K562 (cell line): ENCODE results near the gene WDPCP. TPM values are rescaled to one million over a fixed set of nuclear protein-coding genes. Genes with fewer than 3 reads are reported as not detected.

ENCODE experiments used
- ATAC-seq: fragments of 200-7000 bp; cut with Tn5 transposase; 3 replicates; pipeline ENCODE4 v1.9.1; 2020; ENCODE audit warnings: moderate library complexity
- BruUV-seq: library from RNA; stranded (reverse); fragments of 400-500 nt; replicated peaks from 2 replicates; lab custom pipeline; 2021; lab: Mats Ljungman, UMichigan
- CTCF ChIA-PET: fragments of 300-600 bp; formaldehyde crosslinking; extraction: SDS; loops from one replicate; lab custom pipeline; 2021; ENCODE audit warnings: low intra/inter-chr PET ratio; lab: Yijun Ruan, JAX
- POLR2A ChIA-PET: fragments of 300-600, 350-650 bp; sonication (Branson Sonifier 250); formaldehyde crosslinking; extraction: SDS; loops from one replicate; lab custom pipeline; 2021; ENCODE audit warnings: antibody characterized with exemption, inconsistent platforms; lab: Yijun Ruan, JAX
- DNase-seq, 4 experiments: peaks; one replicate each; pipeline versions ENCODE4 v3.0.0 to v3.0.0-alpha.2; 2011 to 2018; ENCODE audit warnings: low spot score in 3 of 4, mixed read lengths in 3 of 4; ENCODE audit errors: extremely low read depth in 1 of 4
- FAIRE-seq: peaks from 2 replicates; lab custom pipeline; 2011; peaks lifted over from hg19 to GRCh38; lab: Jason Lieb, UNC
- H2AFZ ChIP-seq: 2 replicates; pipeline ENCODE4 v1.6.0; 2011; ENCODE audit warnings: low read depth, low read length, control low read depth, inconsistent platforms
- H3K27ac ChIP-seq: fragments of 200-600 bp; 3 replicates; pipeline ENCODE4 v1.8.0; 2011; ENCODE audit warnings: low read depth, mild to moderate bottlenecking, control low read depth, inconsistent platforms, low read length, moderate library complexity, mixed read lengths; ENCODE audit errors: extremely low read depth
- H3K27me3 ChIP-seq, 2 experiments: fragments of 300-600 bp in 1 of 2; 2 replicates in 1 of 2; 3 replicates in 1 of 2; pipeline versions ENCODE4 v1.6.0 to v1.8.0; 2011; ENCODE audit warnings: inconsistent platforms in 2 of 2, low read length in 2 of 2, mild to moderate bottlenecking in 1 of 2, mixed read lengths in 1 of 2, moderate library complexity in 1 of 2; ENCODE audit not compliant: control insufficient read depth in 2 of 2, insufficient read depth in 2 of 2
- H3K36me3 ChIP-seq: fragments of 300-600 bp; 3 replicates; pipeline ENCODE4 v1.8.0; 2011; ENCODE audit warnings: mild to moderate bottlenecking, low read length, inconsistent platforms; ENCODE audit not compliant: control insufficient read depth, insufficient read depth
- H3K4me1 ChIP-seq, 2 experiments: fragments of 200-600 bp in 1 of 2; replicated peaks in 1 of 2; 2 replicates in 1 of 2; 3 replicates in 1 of 2; pipeline versions ENCODE4 v1.5.1 to v1.8.0; 2011; ENCODE audit warnings: inconsistent platforms in 2 of 2, low read length in 2 of 2, mild to moderate bottlenecking in 1 of 2, mixed read lengths in 1 of 2, moderate library complexity in 1 of 2; ENCODE audit not compliant: control insufficient read depth in 2 of 2, insufficient read depth in 2 of 2
- H3K4me2 ChIP-seq: 2 replicates; pipeline ENCODE4 v1.6.1; 2011; ENCODE audit warnings: low read length, control low read depth, inconsistent platforms, mixed read lengths; ENCODE audit not compliant: insufficient read depth
- H3K4me3 ChIP-seq: fragments of 200-600 bp; sonication (generic), shearing (Covaris generic); 2 replicates; pipeline ENCODE4 v1.5.1; 2016; ENCODE audit warnings: control low read depth, inconsistent platforms
- H3K79me2 ChIP-seq: fragments of 200-600 bp; 3 replicates; pipeline ENCODE4 v1.8.0; 2011; ENCODE audit warnings: low read length, inconsistent platforms; ENCODE audit not compliant: control insufficient read depth, insufficient read depth
- H3K9ac ChIP-seq, 2 experiments: 2 replicates each; pipeline versions ENCODE4 v1.6.0 to v1.6.1; 2011; ENCODE audit warnings: low read depth in 2 of 2, low read length in 2 of 2, control low read depth in 1 of 2, inconsistent platforms in 1 of 2, mild to moderate bottlenecking in 1 of 2, mixed read lengths in 1 of 2; ENCODE audit not compliant: insufficient read depth in 1 of 2
- H3K9me1 ChIP-seq: one replicate; pipeline ENCODE4 v1.6.0; 2011; ENCODE audit warnings: inconsistent platforms, mild to moderate bottlenecking, low read length, moderate library complexity; ENCODE audit not compliant: control insufficient read depth, insufficient read depth
- H3K9me3 ChIP-seq: replicated peaks from 2 replicates; pipeline ENCODE4 v1.5.1; 2011; ENCODE audit warnings: low read depth, low read length, inconsistent platforms; ENCODE audit not compliant: control insufficient read depth, insufficient read depth
- H4K20me1 ChIP-seq: replicated peaks from 2 replicates; pipeline ENCODE4 v1.6.1; 2011; ENCODE audit warnings: low read length, inconsistent platforms, mixed read lengths; ENCODE audit not compliant: control insufficient read depth, insufficient read depth
- C11orf30 ChIP-seq: fragments of 450-650 bp; IDR thresholded peaks from 2 replicates; pipeline ENCODE4 v1.6.1; 2016; ENCODE audit warnings: low read depth, mild to moderate bottlenecking
- CBFB ChIP-seq: sonication (generic); formaldehyde crosslinking; IDR thresholded peaks from 2 replicates; pipeline ENCODE4 v1.4.0; 2020; ENCODE audit warnings: mild to moderate bottlenecking, missing genetic modification reagents
- CEBPB ChIP-seq: fragments of 450-650 bp; IDR thresholded peaks from 2 replicates; pipeline ENCODE4 v1.6.1; 2016; ENCODE audit warnings: missing genetic modification characterization, missing compliant biosample characterization
- CEBPG ChIP-seq, 3 experiments: fragments of 200-800 bp in 1 of 3; sonication (Bioruptor generic) in 1 of 3; sonication (generic) in 1 of 3; formaldehyde crosslinking in 1 of 3; IDR thresholded peaks in 2 of 3; conservative IDR thresholded peaks in 1 of 3; 2 replicates each; pipeline versions ENCODE4 v1.6.1 to v1.8.0; 2016 to 2022; ENCODE audit warnings: missing compliant biosample characterization in 2 of 3, missing genetic modification characterization in 2 of 3, mild to moderate bottlenecking in 1 of 3, missing genetic modification reagents in 1 of 3
- TRIM28 ChIP-seq: fragments of 450-650 bp; IDR thresholded peaks from 2 replicates; pipeline ENCODE4 v1.6.1; 2017
- WGBS: fragments of 100-300 bp; shearing (Covaris generic); methylation state at CpG from one replicate; pipeline ENCODE4 v1.1.6; 2016; ENCODE audit warnings: low coverage, mixed read lengths; ENCODE audit not compliant: insufficient coverage; ENCODE audit errors: missing lambda C conversion rate; 5-methylcytosine and 5-hydroxymethylcytosine counted together
- in situ Hi-C: fragments of 300-500 bp; cut with MboI; formaldehyde crosslinking; loops from 4 replicates; pipeline ENCODE4 v1.15.0; 2018; ENCODE audit warnings: inconsistent platforms, mixed read lengths
- intact Hi-C: fragments of 100-400 bp; cut with micrococcal nuclease; formaldehyde crosslinking; loops from 2 replicates; pipeline ENCODE4 v1.14.2; 2022
- polyA plus RNA-seq, 8 experiments: library from polyadenylated mRNA; depleted of rRNA in 4 of 8; stranded (reverse) in 5 of 8; unstranded in 3 of 8; fragments of >200 nt; fragmentation: Nextera tagmentation in 2 of 8; fragmentation: Illumina TruSeq in 1 of 8; extraction: Ambion mirVana in 2 of 8; extraction: Trizol in 1 of 8; gene quantifications; 2 replicates each; pipeline versions ENCODE4 v1.2.1 to v1.2.3, GENCODE V29; 2011 to 2014; ENCODE audit warnings: inconsistent platforms in 1 of 8, missing spikeins in 1 of 8
- total RNA-seq, 7 experiments: library from RNA; depleted of rRNA in 6 of 7; stranded (reverse); fragments of >200 nt in 6 of 7; fragmentation: Illumina TruSeq in 2 of 7; extraction: Trizol in 2 of 7; gene quantifications; 2 replicates each; pipeline versions ENCODE4 v1.2.1 to v1.2.3, GENCODE V29; 2011 to 2021; ENCODE audit warnings: low replicate concordance in 1 of 7

WDPCP gene
- total and polyA plus RNA-seq, 9 of the 15 experiments (the other 6 are each of a cell fraction or from before 2014, with no cell fraction given) = 1.4 to 6.4 (median 5.5) TPM

- FAIRE-seq (no peak), DNase-seq (no peak), ATAC-seq (no peak)
- Histone ChIP-seq H3K4me3 (no peak overlapping the region), H3K36me3 (no peaks in the 10 kb centered on the region), H2AFZ (no peak overlapping the region), H3K9me1 (no peaks in the 10 kb centered on the region), H3K27ac (no peak overlapping the region), H3K27me3 (no peaks in the 10 kb centered on the region), H3K4me2 (no peak overlapping the region), H3K4me1 (no peaks in the 10 kb centered on the region), H3K79me2 (no peaks in the 10 kb centered on the region), H3K9me3 (no peaks in the 10 kb centered on the region), H4K20me1 (no peaks in the 10 kb centered on the region), H3K9ac (no peak overlapping the region)
- POLR2A ChIA-PET = no interaction called here
- in situ Hi-C loops = no loop called here
- intact Hi-C loops = no loop called here
- no TSS peak for BruUV-seq
- 5% methylated on average over 2 of the region's 2 CpGs for WGBS
- no peak for TF ChIP-seq CBFB
- TF ChIP-seq TRIM28 = 0 out of 2 replicates have a peak, but pooled peaks have one; percentile 25
- CTCF ChIA-PET = no interaction called here
Measured at GRCh38 chr2:63132020-63132419, 456.3 kb downstream of the WDPCP start.

- in situ Hi-C loops (no loop called here), intact Hi-C loops (no loop called here)
- H3K9me3 ChIP-seq = no peaks in the 10 kb centered on the region
- H3K9ac ChIP-seq = no peak overlapping the region
- 17% methylated on average over 1 of the region's 1 CpG for WGBS
- H3K79me2 ChIP-seq = no peaks in the 10 kb centered on the region
- TF ChIP-seq CEBPG (CRISPR knock-in tag; IDR thresholded peaks at IDR 0.05) = no peak
- TF ChIP-seq CEBPG (tag; conservative IDR thresholded peaks at IDR 0.05 in 1 of 2, IDR thresholded peaks at IDR 0.05 in 1 of 2) = peak in 1 of 2 experiments; percentile 74; a peak in 2 of 4 replicates
- no peak for TF ChIP-seq C11orf30
- 0 out of 2 replicates have a peak, but pooled peaks have one; percentile 43 for TF ChIP-seq CEBPB (tag)
- TF ChIP-seq, all 486 proteins: peak for 2
- Histone ChIP-seq H3K4me1 (no peaks in the 10 kb centered on the region), H4K20me1 (no peaks in the 10 kb centered on the region), H2AFZ (no peak overlapping the region), H3K4me3 (no peak overlapping the region), H3K27ac (no peak overlapping the region), H3K4me2 (no peak overlapping the region), H3K36me3 (no peaks in the 10 kb centered on the region), H3K9me1 (no peaks in the 10 kb centered on the region), H3K27me3 (no peaks in the 10 kb centered on the region)
- CTCF ChIA-PET = no interaction called here
- BruUV-seq = no TSS peak
- FAIRE-seq = no peak
- DNase-seq = no peak
- POLR2A ChIA-PET = no interaction called here
- ATAC-seq = no peak
Measured at GRCh38 chr2:63131196-63131595, 457.1 kb downstream of the WDPCP start.
